Endothelial cell of hepatic sinusoid (primary cell): ENCODE measurements around the gene SNRNP70.
"Not testable (repeated sequence)": the region's sequence is repeated elsewhere in the genome, so short reads cannot be mapped to it uniquely, and the experiment has no call there.

Experiments used
- in situ Hi-C: cut with HindIII; loops from 2 replicates; pipeline ENCODE4 v1.10.0; 2017; ENCODE audit warnings: low sequenced_read_pairs

Gene SNRNP70, protein sequence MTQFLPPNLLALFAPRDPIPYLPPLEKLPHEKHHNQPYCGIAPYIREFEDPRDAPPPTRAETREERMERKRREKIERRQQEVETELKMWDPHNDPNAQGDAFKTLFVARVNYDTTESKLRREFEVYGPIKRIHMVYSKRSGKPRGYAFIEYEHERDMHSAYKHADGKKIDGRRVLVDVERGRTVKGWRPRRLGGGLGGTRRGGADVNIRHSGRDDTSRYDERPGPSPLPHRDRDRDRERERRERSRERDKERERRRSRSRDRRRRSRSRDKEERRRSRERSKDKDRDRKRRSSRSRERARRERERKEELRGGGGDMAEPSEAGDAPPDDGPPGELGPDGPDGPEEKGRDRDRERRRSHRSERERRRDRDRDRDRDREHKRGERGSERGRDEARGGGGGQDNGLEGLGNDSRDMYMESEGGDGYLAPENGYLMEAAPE

DNA sequence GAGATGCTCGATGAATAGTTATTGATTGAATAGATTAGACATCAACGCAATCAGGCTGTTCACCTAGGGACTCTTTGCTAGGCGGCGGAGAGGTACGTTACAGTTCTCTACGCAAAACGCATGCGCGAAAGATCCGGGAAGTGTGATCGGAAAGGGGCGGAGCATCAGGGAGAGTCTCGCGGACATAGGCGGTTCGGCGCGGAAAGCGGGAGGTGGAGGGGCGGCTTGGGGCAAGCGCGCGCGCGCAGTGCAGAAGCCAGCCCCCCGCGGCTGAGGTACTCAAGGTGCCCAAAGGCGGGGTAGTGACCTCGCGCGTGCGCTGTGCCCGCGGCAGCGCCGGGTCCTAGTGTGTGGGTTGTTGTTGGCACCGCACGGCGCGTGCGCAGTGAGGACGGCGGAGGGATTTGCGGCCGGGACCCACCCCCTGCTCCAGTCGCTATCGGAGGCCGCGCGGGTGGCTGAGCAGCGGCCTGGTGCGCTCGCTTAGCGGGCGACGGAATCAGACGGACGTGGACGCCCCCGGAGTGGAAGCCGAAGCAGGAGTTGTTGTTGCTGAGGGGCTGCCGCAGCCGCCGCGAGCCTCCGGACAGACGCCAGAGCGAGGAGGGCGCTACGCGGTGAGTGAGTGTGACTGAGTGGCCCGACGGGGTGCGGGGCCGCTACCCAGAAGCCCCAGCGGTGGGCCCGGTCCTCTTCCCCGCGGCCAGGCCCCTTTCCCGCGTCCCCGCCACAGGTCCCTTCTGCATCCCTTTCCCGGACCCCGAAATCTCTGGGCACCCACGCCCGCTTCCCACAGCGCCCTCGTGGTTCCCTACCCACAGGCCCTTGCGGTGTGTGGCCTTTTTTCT, at the start of gene SNRNP70:
Gene SNRNP70, plus strand, starts transcription at position 432 of the 848 bp plus-strand sequence. CDS start 964 bp downstream, outside the sequence.
- in situ Hi-C loops, result no loop called here

DNA sequence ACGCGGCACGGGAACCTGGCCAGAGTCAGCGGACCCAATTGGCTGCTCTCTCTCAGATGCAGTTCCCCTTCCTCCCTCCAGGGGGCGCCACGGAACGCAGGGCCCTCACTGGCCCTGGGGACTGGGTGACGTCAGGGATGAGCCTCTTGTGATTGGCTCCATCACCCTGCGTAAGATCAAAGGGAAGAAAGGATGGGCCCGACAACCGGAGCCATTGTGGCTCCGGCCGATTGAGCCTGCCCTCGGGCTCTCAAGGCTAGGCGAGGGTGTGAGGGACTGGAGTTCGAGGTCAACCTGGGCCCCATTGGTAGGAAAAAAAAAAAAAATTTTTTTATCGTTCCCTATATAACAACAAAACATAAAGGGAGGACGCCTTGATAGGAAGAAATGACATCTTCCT, 48.4 kb upstream of the SNRNP70 start, which contains the start of gene CGB1:
Gene CGB1, minus strand, starts transcription at position 81 of the 400 bp plus-strand sequence. CDS start 184 bp downstream, outside the sequence.
- in situ Hi-C loops, result not testable (repeated sequence)

DNA sequence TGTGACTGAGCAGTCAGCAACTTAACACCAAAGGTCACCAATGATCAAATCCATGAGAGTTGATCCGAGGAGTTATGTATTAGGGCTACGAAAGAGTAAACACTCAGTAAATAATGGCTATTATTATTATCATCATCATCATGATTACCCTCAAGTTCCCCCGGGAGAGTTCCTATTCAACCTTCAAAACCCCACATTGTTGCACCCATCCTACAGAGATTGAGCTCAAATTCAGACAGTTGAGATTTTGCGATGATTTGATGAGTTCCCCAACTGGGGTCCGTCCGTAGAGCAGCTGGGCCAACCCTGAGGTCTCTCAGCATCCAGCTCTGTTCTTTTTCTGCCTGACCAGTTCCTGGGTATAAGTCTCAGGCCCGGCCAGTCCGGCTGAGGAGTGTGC, 47.1 kb upstream of the SNRNP70 start:
- in situ Hi-C loops, result not testable (repeated sequence)

DNA sequence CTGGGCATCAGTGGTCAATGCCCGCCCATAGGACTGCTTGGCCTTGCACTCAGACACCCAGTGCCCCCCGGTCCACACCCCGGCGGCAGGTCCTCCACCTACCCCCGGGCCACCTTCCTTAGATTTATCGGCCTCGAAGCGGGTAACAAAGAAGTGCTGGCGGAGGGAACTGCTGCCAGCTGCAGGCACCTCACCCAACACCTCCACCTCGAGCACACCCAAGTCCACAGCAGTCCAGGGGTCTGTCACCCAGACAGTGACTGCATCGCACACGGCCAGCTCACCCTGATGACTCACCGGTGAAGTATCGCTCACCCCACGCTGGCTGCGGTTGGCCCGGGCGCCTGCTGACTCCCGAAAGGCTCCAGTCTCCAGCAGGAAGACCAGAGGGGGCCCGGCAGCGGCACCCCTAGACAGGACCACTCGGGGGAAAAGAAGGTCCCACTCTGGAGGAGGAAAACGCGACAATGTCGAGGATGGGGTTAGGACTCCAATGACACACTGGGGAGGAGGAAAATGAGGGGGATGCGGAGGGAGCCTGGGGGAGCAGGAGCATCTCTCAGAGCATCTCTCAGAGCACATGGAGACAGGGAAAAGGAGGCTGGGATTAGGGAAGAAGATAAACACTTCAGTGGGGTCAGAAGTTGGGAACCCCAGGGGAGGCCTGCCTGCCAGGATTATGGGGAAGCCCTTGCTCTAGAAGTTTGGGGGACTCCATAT, 46.5 kb upstream of the SNRNP70 start:
- in situ Hi-C loops, result not testable (repeated sequence)

DNA sequence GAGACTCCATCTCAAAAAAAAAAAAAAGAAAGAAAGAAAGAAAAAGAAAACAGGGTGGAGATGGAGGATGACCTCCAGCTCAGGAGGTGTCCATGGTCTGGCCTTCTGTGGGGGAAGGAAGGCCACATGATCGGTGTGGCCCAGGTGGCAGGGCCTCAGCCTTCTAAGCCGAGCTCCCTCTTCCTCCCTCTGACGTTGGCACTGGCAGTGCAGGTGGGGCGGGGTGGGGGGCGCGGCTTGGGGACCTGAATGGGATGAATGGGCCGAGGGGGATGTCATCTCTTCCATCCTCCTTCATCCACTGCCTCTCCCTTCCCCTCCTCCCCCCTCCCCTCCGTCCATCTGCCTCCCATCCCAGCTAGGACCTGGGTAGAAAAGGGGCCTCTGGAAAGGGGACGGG, 45.5 kb upstream of the SNRNP70 start:
- in situ Hi-C loops, result not testable (repeated sequence)

DNA sequence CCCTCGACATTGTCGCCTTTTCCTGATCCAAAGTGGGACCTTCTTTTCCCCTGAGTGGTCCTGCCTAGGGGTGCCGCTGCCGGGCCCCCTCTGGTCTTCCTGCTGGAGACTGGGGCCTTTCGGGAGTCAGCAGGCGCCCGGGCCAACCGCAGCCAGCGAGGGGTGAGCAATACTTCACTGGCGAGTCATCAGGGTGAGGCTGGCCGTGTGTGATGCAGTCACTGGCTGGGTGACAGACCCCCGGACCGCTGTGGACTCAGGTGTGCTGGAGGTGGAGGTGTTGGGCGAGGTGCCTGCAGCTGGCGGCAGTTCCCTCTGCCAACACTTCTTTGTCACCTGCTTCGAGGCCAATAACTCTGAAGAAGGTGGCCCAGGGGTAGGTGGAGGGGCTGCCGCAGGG, 43.1 kb upstream of the SNRNP70 start:
- in situ Hi-C loops, result no loop called here

DNA sequence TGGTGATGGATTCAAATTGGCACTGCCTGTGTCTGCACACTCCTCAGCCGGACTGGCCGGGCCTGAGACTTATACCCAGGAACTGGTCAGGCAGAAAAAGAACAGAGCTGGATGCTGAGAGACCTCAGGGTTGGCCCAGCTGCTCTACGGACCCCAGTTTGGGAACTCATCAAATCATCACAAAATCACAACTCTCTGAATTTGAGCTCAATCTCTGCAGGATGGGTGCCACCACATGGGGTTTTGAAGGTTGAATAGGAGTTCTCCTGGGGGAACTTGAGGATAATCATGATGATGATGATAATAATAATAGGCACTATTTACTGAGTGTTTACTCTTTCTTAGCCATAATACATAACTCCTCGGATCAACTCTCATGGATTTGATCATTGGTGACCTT, 42.6 kb upstream of the SNRNP70 start:
- in situ Hi-C loops, result not testable (repeated sequence)

DNA sequence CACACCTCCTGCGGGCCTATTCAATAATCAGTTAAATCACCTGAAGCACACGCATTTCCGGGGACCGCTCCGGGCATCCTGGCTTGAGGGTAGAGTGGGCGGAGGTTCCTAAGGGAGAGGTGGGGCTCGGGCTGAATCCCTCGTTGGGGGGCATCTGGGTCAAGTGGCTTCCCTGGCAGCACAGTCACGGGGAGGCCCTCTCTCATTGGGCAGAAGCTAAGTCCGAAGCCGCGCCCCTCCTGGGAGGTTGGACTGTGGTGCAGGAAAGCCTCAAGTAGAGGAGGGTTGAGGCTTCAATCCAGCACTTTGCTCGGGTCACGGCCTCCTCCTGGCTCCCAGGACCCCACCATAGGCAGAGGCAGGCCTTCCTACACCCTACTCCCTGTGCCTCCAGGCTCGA, 41.7 kb upstream of the SNRNP70 start, which contains the start of gene CGB5:
Gene CGB5, plus strand, starts transcription at position 301 of the 400 bp plus-strand sequence. CDS start 362 bp downstream, outside the sequence.
- in situ Hi-C loops, result not testable (repeated sequence)

DNA sequence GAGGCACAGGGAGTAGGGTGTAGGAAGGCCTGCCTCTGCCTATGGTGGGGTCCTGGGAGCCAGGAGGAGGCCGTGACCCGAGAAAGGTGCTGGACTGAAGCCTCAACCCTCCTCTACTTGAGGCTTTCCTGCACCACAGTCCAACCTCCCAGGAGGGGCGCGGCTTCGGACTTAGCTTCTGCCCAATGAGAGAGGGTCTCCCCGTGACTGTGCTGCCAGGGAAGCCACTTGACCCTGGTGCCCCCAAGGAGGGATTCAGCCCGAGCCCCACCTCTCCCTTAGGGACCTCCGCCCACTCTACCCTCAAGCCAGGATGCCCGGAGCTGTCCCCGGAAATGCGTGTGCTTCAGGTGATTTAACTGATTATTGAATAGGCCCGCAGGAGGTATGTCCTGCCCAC, 36.2 kb upstream of the SNRNP70 start, which contains the start of gene CGB8:
Gene CGB8, minus strand, starts transcription at position 101 of the 400 bp plus-strand sequence. CDS start 372 bp downstream, outside the sequence.
- in situ Hi-C loops, result not testable (repeated sequence)

DNA sequence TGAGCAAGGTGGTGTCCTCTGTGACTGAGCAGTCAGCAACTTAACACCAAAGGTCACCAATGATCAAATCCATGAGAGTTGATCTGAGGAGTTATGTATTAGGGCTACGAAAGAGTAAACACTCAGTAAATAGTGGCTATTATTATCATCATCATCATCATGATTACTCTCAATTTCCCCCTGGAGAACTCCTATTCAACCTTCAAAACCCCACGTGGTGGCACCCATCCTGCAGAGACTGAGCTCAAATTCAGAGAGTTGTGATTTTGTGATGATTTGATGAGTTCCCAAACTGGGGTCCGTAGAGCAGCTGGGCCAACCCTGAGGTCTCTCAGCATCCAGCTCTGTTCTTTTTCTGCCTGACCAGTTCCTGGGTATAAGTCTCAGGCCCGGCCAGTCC, 35.4 kb upstream of the SNRNP70 start:
- in situ Hi-C loops, result not testable (repeated sequence)

DNA sequence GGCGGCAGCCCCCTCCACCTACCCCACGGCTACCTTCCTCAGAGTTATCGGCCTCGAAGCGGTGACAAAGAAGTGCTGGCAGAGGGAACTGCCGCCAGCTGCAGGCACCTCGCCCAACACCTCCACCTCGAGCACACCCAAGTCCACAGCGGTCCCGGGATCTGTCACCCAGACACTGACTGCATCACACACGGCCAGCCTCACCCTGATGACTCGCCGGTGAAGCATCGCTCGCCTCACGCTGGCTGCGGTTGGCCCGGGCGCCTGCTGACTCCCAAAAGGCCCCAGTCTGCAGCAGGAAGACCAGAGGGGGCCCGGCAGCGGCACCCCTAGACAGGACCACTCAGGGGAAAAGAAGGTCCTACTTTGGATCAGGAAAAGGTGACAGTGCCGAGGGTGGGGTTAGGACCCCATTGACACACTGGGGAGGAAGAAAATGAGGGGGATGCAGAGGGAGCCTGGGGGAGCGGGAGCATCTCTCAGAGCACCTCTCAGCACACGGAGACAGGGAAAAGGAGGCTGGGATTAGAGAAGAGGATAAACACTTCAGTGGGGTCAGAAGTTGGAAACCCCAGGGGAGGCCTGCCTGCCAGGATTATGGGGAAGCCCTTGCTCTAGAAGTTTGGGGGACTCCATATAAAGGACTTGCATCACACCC, 34.7 kb upstream of the SNRNP70 start:
- in situ Hi-C loops, result not testable (repeated sequence)

DNA sequence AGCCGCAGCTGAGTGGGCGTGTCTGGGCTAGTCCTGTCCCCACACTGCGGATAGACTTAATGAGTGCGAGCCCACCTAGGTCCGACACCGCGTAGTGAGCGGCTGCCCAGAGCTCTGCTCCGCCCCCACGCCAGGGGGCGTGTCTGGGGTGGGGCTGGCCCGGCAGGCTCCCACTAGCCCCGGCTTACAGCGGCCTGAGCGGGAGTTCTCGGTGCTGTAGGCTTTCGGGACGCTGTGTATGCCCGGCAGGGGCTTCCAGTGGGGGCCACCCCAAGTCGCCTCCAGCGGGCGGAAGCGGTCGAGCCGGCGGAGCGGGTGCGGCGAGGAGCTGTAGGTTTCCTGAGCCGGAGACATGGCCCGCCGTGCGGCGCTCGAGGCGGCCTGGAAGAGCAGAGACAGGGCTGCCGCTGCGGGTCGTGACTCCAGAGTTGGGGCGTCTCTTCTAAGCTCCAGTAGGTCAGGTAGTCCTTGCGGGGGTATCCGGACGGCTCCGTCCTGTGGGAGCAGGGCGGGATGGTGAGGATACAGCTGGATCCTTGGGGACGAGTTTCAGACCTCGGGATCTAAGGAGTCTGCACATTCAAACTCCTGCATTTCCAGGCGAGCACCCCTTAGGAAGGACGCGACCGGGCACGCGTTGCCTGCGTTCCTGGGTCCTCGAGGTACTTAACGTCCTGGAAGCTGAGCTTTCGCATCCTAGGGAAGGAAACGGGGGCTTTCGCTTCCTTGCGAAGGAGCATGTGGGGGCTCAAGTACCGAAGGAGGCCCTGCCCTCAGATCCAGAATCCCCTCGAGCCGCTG, 28.9 kb upstream of the SNRNP70 start:
- in situ Hi-C loops, result no loop called here

DNA sequence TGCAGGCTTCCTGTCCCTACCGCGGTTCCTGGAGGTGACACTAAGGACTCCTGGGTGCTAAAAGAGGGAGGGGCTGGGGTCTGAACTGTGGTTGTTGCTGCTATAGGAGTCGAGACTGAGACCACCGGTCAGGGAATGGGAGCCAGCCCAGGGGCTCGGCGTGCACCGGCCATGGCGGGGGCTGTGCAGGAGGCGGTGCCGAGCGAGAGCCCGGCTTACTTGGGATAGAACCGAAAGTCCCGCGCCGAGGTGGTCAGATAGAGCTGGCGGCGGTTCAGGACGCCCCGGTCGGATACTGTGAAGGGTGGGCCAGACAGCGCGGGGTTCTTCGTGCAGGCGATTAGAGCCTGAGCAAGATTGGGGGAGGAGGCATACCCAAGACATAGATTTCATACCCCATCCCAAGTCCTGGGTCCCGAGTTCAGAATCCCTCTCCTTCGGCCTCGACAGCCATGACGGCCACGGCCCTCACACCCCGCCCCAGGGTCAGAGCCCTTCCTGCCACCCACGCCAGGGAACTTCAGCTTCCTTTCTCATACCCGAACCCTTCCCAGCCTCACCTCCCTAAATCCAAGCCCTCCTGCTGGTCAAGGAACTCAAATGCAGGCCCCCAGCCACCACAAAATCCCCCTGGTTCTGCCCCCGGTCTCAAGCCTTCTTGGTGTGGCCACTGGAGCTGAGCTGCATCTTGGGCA, 28.2 kb upstream of the SNRNP70 start:
- in situ Hi-C loops, result not testable (repeated sequence)

DNA sequence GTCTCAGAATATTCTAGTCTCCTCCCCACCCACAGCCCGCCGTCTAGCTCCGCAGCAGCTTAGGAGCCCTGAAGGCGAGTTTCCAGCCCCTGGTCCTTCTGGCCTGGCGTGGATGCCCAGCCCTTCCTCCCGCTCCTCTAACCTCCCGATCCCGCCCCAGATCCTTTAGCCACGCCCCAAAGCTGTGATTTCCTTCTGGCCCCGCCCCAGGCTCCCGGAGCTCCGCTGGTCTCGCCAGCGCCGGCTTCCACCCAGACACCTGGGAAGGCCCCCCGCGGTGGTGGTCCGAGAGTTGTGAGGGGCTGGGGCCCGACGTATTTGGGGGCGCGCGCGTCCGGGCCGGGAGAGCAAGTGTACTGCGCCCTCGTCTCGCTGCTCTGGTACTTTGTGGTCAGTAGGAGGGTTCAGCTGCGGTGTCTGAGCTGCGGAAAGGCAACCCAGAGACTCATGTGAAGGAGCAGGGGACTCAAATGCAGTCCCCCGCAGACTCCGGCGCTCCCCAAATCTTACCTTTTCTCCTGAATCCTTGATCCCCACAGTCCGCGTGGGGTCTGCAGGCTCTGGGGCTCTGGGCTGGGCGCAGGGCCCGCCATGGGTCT, 27.5 kb upstream of the SNRNP70 start, which contains the start of gene CGB7:
Gene CGB7, minus strand, starts transcription at position 114 of the 599 bp plus-strand sequence. CDS start 2,374 bp downstream, outside the sequence.
- in situ Hi-C loops, result no loop called here

DNA sequence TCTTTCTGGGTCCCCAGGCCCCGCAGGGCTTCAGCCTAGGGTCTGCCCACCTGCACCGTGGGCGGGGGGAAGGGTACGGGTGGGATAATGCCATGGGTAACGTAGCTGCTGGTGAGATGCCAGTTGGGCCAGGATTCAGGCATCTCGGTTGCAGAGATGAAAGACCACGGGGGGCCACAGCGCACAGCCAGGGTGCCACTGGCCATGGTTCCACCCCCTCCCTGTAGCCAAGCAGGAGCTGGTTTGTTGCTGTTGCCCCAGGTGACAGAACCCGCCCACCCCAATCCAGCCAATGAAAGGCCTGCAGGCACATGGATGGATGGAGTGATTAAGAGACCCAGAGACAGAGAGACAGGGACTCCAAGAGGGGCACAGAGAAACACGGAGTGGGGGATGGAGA, 26.7 kb upstream of the SNRNP70 start:
- in situ Hi-C loops, result no loop called here

DNA sequence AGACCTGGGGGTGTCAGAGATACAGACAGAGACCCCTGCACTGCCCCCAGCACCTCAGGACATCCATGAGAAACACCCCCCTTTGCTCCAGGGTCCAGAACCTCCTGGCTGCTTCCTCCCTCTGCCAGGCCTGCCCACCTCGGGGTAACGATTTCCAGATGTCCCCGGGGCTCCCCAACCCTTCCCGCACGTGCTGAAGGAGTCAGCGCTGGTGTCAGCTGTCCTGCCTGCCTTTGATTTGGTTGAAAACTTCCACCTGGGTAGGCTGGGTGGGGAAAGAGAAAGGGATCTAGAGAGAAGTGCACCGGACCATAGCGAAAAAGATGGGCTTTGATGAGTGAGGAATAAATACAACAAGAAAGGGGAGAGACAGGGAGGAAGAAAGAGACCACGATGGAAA, 26.2 kb upstream of the SNRNP70 start:
- in situ Hi-C loops, result no loop called here

DNA sequence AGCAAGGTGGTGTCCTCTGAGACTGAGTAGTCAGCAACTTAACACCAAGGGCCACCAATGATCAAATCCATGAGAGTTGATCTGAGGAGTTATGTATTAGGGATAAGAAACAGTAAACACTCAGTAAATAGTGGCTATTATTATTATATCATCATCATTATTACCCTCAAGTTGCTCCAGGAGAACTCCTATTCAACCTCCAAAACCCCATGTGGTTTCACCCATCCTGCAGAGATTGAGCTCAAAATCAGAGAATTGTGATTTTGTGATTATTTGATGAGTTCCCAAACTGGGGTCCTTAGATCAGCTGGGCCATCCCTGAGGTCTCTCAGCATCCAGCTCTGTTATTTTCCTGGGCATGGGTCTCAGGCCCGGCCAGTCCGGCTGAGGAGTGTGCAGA, 24.3 kb upstream of the SNRNP70 start:
- in situ Hi-C loops, result no loop called here

DNA sequence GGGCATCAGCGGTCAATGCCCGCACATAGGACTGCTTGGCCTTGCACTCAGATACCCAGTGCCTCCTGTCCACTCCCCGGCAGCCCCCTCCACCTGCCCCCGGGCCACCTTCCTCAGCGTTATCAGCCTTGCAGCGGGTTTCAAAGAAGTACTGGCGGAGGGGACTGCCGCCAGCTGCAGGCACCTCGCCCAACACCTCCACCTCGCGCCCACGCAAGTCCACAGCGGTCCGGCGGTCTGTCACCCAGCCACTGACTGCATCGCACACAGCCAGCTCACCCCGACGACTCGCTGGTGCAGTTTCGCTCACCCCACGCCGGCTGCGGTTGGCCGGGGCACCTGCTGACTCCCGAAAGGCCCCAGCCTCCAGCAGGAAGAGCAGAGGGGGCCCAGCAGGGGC, 23.8 kb upstream of the SNRNP70 start:
- in situ Hi-C loops, result no loop called here
